CD4-positive, alpha-beta T cell treated with Interleukin-10 for 1 hour (primary cell): ENCODE measurements around the gene SHC4.

Source experiments
- DNase-seq: peaks from one replicate; pipeline ENCODE4 v3.0.0-alpha.2; 2020

Gene SHC4

GRCh38 chr15:48833526-48834239, 130.0 kb downstream of the SHC4 start:
- DNase-seq: no peak

DNA sequence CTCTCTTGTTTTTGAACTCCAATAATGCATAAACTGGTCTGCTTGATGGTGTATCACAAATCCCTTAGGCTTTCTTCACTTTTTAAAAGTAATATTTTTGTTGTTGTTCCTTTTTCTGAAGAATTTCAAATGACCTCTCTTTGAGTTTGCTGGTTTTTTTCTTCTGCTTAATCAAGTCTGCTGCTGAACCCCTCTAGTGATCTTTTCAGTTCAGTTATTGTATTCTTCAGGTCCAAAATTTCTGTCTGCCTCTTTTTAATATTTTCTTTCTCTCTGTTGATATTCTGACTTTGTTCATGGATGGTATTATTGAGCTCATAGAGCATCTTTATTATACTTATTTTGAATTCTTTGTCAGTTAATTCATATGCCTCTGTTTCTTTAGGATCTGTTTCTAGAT, 131.1 kb downstream of the SHC4 start:
- DNase-seq: no peak

DNA sequence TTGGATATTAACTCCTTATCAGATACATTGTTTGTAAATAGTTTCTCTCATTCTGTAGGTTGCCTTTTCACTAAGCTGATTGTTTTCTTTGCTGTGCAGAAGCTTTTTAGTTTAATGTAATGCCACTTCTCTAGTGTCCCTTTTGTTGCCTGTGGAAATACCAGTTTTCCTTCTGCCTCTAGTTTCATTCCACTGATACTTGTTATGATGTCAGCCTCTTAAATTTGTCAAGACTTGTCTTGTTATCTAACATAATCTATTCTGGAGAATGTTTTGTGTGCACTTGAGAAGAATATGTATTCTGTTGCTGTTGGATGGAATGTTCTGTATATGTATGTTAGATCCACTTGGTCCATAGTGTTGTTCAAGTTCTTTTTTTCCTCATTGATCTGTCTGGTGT, 134.8 kb downstream of the SHC4 start:
- DNase-seq: no peak

- no peak for DNase-seq
Measured at GRCh38 chr15:48828471-48828870, 135.2 kb downstream of the SHC4 start.

DNA sequence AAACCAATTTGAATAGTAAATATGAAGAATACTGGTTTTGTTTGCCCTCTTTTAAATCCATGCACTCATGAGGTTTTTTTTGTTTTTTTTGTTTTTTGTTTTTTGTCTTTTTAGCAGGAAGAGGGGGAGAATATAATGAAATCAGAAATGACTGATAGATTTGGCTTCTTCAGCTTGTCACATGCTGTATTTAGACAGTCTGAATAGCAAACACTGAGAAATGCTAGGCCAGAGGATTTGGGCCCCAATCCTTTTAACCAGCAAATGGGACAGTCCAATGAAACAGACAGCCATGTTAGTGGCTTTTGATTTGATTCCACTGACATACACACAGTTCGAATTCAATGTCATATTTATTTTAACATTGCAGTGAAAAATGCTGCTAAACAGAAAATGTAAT, 138.6 kb downstream of the SHC4 start:
- no peak for DNase-seq

DNA sequence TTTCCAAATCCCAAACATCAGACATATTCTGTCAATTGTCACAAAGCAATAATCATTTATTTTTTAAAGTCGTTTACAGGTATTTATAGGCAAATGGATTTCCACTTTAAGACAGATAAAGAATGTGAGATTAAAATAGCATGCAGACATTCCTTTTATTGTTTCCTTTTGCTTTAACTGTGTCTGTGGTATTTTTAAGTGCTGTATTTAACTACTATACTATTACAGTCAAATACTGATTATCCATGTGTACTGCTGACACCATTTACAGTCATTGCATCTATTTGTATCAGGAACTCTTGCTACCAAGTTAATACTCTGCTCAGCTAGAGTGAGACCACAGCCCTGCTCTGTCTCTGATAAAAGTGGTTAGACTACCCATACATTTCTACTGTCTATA, 140.0 kb downstream of the SHC4 start:
- DNase-seq: no peak

- no peak for DNase-seq
Measured at GRCh38 chr15:48823237-48823636, 140.5 kb downstream of the SHC4 start.

- DNase-seq: no peak
Measured at GRCh38 chr15:48814286-48814685, 149.4 kb downstream of the SHC4 start.

GRCh38 chr15:48811325-48811958, 152.3 kb downstream of the SHC4 start:
- no peak for DNase-seq

GRCh38 chr15:48810414-48811324, 153.1 kb downstream of the SHC4 start, which contains the start of gene CEP152:
Gene CEP152, minus strand, starts transcription at chr15:48811069. Its CDS starts 5,420 bp downstream, at chr15:48805649.
- DNase-seq: peak; percentile 99

- DNase-seq: no peak
Measured at GRCh38 chr15:48806151-48806550, 157.6 kb downstream of the SHC4 start.

GRCh38 chr15:48805591-48805990, 158.1 kb downstream of the SHC4 start:
- no peak for DNase-seq

DNA sequence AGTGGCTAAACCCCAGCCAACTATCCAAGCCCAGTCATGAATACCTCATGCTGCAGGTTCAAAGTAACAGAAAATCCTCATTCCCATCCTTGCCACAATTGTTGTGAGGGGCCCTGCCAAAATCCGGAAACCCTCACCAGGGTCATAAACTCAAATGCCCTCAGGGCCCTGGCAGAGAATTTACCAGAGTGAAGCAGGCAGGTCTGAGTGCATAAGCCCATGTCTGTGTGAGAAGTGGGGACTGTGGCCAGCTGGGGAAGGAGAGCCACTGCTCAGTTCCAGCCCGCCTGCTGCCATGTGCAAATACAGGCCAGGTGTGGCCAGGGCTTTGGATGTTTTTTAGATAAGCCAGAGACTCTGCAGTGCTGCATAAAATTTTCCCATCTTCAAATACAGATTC, 159.8 kb downstream of the SHC4 start:
- no peak for DNase-seq

DNA sequence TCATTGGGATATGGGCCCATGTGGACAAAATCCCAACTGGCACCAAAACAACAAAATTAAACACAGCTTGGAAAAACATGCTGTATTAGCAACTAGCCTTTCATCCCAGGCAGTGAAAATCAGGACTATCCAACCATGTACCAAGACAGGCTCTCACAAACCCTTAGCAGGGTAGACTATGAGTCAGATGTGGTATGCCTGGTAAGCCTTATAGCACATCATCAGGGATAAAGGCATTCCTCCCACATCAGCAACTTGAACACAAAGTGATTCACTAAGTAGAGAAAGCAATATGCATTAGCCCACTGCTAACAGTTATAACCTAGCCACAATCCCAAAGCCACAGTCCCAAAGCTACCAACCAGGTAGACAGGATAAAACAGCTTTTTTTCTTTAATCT, 160.9 kb downstream of the SHC4 start:
- DNase-seq: no peak

- DNase-seq: no peak
Measured at GRCh38 chr15:48802257-48802656, 161.5 kb downstream of the SHC4 start.

- DNase-seq: peak; percentile 11
Measured at GRCh38 chr15:48800811-48801455, 162.8 kb downstream of the SHC4 start.

GRCh38 chr15:48800245-48800644, 163.5 kb downstream of the SHC4 start:
- DNase-seq: no peak

- no peak for DNase-seq
Measured at GRCh38 chr15:48798319-48798718, 165.4 kb downstream of the SHC4 start.

- peak; percentile 5 for DNase-seq
Measured at GRCh38 chr15:48796930-48797329, 166.8 kb downstream of the SHC4 start.

DNA sequence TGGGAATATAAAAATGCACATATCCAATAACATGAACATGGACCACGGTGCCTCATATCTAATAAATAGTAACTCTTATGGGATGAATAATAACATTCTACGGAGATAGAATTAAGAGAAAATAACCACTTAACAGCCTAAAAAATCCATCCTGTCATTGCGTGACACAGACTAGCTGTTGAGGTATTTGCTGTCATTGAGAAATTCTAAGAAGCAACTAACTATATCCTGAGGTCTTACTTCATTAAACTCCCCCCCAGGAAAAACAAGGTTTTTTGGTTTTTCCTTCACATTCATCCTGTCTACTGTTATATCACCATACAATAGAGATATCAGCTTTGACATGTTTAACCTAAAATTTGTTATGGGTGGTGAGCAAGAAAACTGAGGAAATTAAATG, 167.2 kb downstream of the SHC4 start:
- no peak for DNase-seq

GRCh38 chr15:48795901-48796300, 167.8 kb downstream of the SHC4 start:
- no peak for DNase-seq

GRCh38 chr15:48794697-48795134, 169.0 kb downstream of the SHC4 start:
- DNase-seq: peak; percentile 5

- no peak for DNase-seq
Measured at GRCh38 chr15:48792408-48792807, 171.3 kb downstream of the SHC4 start.
